HL-60 (cell line): Measurements from ENCODE around the gene XYLT1.
A peak's percentile ranks its signal among the peaks of the same experiment; 100 is the strongest.

Experiments used
- DNase-seq, 2 experiments: peaks; one replicate each; pipeline ENCODE4 v3.0.0-alpha.2; 2010 to 2020; ENCODE audit warnings: low read depth in 1 of 2, low spot score in 1 of 2
- H3K27ac ChIP-seq: fragments of 250-450 bp; sonication (Bioruptor Pico); replicated peaks from 2 replicates; pipeline ENCODE4 v1.5.1; 2020; ENCODE audit warnings: mild to moderate bottlenecking, moderate library complexity
- H3K27me3 ChIP-seq: fragments of 250-450 bp; sonication (Bioruptor Pico); 2 replicates; pipeline ENCODE4 v1.5.1; 2021; ENCODE audit warnings: mild to moderate bottlenecking, moderate library complexity; ENCODE audit not compliant: insufficient read depth, poor library complexity, severe bottlenecking
- H3K4me3 ChIP-seq: replicated peaks from 2 replicates; pipeline ENCODE4 v1.5.1; 2011; ENCODE audit warnings: mild to moderate bottlenecking, control low read depth, low read length; ENCODE audit not compliant: insufficient read depth
- CTCF ChIP-seq: IDR thresholded peaks from one replicate; pipeline ENCODE4 v1.5.1; 2011; ENCODE audit warnings: low read length, control low read depth, inconsistent platforms; ENCODE audit not compliant: insufficient read depth
- GABPA ChIP-seq: IDR thresholded peaks from 2 replicates; pipeline ENCODE4 v1.6.1; 2012; ENCODE audit warnings: low read depth
- POLR2AphosphoS5 ChIP-seq: IDR thresholded peaks from 2 replicates; pipeline ENCODE4 v1.6.1; 2012; ENCODE audit warnings: low read depth
- REST ChIP-seq: IDR thresholded peaks from 2 replicates; pipeline ENCODE4 v1.6.1; 2012; ENCODE audit warnings: low read depth; ENCODE audit not compliant: insufficient replicate concordance
- SPI1 ChIP-seq: IDR thresholded peaks from 2 replicates; pipeline ENCODE4 v1.6.1; 2012; ENCODE audit warnings: low read depth, mild to moderate bottlenecking, borderline replicate concordance

Gene XYLT1

GRCh38 chr16:17380613-17381012, 90.1 kb downstream of the XYLT1 start:
- H3K27me3 ChIP-seq, result no peaks in the 10 kb centered on the region
- no peak overlapping the region for H3K4me3 ChIP-seq
- DNase-seq, result peak in 1 of 2 experiments; percentile 64
- peak overlapping the region; percentile 59 for H3K27ac ChIP-seq
- TF ChIP-seq POLR2AphosphoS5 (no peak), GABPA (no peak), SPI1 (no peak), CTCF (no peak), REST (no peak)

GRCh38 chr16:17379121-17379571, 91.6 kb downstream of the XYLT1 start:
- no peak overlapping the region for H3K4me3 ChIP-seq
- no peak for TF ChIP-seq POLR2AphosphoS5
- TF ChIP-seq REST, result no peak
- no peak for TF ChIP-seq CTCF
- TF ChIP-seq SPI1, result no peak
- no peak for TF ChIP-seq GABPA
- peak overlapping the region; percentile 59 for H3K27ac ChIP-seq
- DNase-seq, result no peak
- no peaks in the 10 kb centered on the region for H3K27me3 ChIP-seq

- Histone ChIP-seq H3K27ac (peak overlapping the region; percentile 59), H3K4me3 (no peak overlapping the region), H3K27me3 (no peaks in the 10 kb centered on the region)
- DNase-seq, result peak in 1 of 2 experiments; percentile 57
- peak; percentile 94 for TF ChIP-seq SPI1
- no peak for TF ChIP-seq REST
These were observed 93.1 kb downstream of the XYLT1 start for GRCh38 chr16:17377360-17378324.
